ENCODE data around the gene TREML4.

The TREML4 gene

DNA sequence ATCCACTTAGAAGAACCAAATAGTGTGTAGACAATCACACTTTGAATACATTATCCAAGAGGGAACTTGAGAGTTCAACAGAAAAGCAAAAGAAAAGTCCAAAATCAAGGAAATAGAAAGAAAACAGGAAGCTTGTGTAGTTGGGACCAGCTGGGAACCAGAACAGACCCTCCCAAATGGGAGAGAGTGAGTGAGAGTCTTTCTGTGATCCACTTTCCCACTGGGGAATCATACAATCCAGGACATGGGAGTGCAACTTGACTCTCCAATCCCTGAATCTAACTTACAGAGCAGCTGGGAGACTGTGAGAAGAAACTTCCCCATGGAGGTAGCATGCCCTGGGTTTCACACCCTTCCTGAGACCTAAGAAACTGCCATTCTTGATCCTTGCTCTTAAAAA, 27.0 kb downstream of the TREML4 start:
- peaks cover 24% of the 10 kb centered on the region for H3K4me1 ChIP-seq (ENCODE audit: control insufficient read depth, insufficient read depth, low read length)
- H3K27ac ChIP-seq (ENCODE audit: extremely low read depth, low read depth, low read length): no peak overlapping the region; the same call in 1 of the 2 replicates
- TF ChIP-seq, protein P1, sequence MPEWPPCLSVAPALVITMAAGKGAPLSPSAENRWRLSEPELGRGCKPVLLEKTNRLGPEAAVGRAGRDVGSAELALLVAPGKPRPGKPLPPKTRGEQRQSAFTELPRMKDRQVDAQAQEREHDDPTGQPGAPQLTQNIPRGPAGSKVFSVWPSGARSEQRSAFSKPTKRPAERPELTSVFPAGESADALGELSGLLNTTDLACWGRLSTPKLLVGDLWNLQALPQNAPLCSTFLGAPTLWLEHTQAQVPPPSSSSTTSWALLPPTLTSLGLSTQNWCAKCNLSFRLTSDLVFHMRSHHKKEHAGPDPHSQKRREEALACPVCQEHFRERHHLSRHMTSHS (tag by site-specific recombination; IDR thresholded peaks at IDR 0.05): no peak
- no peak for TF ChIP-seq ZNF792 (tag by site-specific recombination; IDR thresholded peaks at IDR 0.05)
- TF ChIP-seq, protein P2, sequence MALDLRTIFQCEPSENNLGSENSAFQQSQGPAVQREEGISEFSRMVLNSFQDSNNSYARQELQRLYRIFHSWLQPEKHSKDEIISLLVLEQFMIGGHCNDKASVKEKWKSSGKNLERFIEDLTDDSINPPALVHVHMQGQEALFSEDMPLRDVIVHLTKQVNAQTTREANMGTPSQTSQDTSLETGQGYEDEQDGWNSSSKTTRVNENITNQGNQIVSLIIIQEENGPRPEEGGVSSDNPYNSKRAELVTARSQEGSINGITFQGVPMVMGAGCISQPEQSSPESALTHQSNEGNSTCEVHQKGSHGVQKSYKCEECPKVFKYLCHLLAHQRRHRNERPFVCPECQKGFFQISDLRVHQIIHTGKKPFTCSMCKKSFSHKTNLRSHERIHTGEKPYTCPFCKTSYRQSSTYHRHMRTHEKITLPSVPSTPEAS (tag by site-specific recombination; IDR thresholded peaks at IDR 0.05): no peak
- no peak for TF ChIP-seq ZNF10 (tag by site-specific recombination; IDR thresholded peaks at IDR 0.05)
- TF ChIP-seq ZNF510 (tag by site-specific recombination; IDR thresholded peaks at IDR 0.05; ENCODE audit: insufficient replicate concordance): no peak
- TF ChIP-seq PRDM1 (tag by site-specific recombination; IDR thresholded peaks at IDR 0.05): peak; percentile 52; the same call in 1 of the 2 replicates
- TF ChIP-seq, protein P3, sequence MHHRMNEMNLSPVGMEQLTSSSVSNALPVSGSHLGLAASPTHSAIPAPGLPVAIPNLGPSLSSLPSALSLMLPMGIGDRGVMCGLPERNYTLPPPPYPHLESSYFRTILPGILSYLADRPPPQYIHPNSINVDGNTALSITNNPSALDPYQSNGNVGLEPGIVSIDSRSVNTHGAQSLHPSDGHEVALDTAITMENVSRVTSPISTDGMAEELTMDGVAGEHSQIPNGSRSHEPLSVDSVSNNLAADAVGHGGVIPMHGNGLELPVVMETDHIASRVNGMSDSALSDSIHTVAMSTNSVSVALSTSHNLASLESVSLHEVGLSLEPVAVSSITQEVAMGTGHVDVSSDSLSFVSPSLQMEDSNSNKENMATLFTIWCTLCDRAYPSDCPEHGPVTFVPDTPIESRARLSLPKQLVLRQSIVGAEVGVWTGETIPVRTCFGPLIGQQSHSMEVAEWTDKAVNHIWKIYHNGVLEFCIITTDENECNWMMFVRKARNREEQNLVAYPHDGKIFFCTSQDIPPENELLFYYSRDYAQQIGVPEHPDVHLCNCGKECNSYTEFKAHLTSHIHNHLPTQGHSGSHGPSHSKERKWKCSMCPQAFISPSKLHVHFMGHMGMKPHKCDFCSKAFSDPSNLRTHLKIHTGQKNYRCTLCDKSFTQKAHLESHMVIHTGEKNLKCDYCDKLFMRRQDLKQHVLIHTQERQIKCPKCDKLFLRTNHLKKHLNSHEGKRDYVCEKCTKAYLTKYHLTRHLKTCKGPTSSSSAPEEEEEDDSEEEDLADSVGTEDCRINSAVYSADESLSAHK (tag by site-specific recombination; IDR thresholded peaks at IDR 0.05): 0 out of 2 replicates have a peak, but pooled peaks have one; percentile 37
- H3K36me3 ChIP-seq (ENCODE audit: control insufficient read depth in 2 of 2, insufficient read depth in 1 of 2, low read length in 2 of 2): no peaks in the 10 kb centered on the region
- CTCF ChIA-PET: interaction anchor here (0.6 to 1.4 kb wide), 4 partner anchors 11 to 64 kb away, joined by 3 to 5 read pairs (median 4); no protein-coding TSS in a partner anchor
- POLR2A ChIA-PET: no interaction called here
- H3K4me3 ChIP-seq (ENCODE audit: low read depth, low read length): no peak overlapping the region
- no peaks in the 10 kb centered on the region; the same call in 1 of the 2 replicates for H3K9me3 ChIP-seq (ENCODE audit: control insufficient read depth, insufficient read depth, low read depth, low read length)

DNA sequence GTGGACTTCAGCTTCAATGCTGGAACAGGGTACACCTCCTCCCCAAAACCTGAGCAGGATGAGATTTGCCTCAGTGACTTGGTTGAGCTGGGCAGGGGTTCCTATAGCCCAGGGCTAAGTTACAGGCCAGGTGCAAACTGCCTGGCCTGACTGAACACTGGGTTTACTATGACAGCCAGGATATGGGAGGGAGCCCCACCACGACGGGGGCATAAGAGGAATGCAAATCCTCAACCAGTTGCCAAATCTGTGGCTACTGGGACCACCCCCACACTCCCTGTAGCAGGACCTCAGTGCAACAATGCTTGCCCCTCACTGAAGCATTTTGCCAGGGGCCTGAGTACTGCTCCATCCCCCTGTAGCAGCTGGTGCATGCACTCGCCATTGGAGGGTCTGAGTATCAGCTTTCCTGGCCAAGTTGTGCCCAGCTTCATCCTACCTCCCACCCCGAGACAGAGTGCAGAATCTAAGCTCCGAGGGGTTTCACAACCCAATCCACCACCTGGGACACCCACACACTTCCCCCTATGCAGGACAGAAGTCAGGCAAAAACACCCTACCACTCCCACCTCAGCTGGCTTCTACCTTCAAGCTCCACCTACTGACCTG, 27.6 kb downstream of the TREML4 start:
- POLR2A ChIA-PET: no interaction called here
- no peaks in the 10 kb centered on the region for H3K36me3 ChIP-seq (ENCODE audit: control insufficient read depth in 2 of 2, insufficient read depth in 1 of 2, low read length in 2 of 2)
- H3K9me3 ChIP-seq (ENCODE audit: control insufficient read depth, insufficient read depth, low read depth, low read length): no peaks in the 10 kb centered on the region; the same call in 1 of the 2 replicates
- CTCF ChIA-PET: interaction anchor here (0.6 to 1.4 kb wide), 4 partner anchors 27 to 76 kb away, joined by 3 to 5 read pairs (median 4); no protein-coding TSS in a partner anchor
- TF ChIP-seq ZFHX2 (tag by site-specific recombination; conservative IDR thresholded peaks at IDR 0.05) (peak; percentile 41), HOXA7 (CRISPR knock-in tag; IDR thresholded peaks at IDR 0.05; ENCODE audit: borderline replicate concordance) (no peak)
- peak overlapping the region; percentile 80; the same call in 1 of the 2 replicates for H3K27ac ChIP-seq (ENCODE audit: extremely low read depth, low read depth, low read length)
- no peak overlapping the region for H3K4me3 ChIP-seq (ENCODE audit: low read depth, low read length)
- peaks cover 24% of the 10 kb centered on the region for H3K4me1 ChIP-seq (ENCODE audit: control insufficient read depth, insufficient read depth, low read length)

DNA sequence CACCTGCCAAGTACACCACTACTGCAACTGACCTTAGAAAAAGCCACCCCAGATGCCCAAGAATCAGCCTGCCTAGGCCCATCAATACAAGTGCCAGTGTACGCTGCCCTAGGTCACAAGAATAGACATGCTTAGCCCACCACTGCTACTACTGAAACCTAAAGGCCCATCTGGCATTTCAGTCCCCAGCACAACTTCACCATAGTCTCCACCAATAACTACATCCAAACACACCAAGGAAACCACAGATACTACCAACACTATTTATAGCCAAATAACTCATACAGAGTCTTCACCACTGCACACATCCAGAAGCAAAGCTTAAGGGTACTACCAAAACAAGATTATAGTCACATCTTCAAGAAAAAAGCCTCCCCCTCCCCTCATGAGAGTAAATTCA, 28.2 kb downstream of the TREML4 start:
- H3K9me3 ChIP-seq (ENCODE audit: control insufficient read depth, insufficient read depth, low read depth, low read length): no peaks in the 10 kb centered on the region; the same call in 1 of the 2 replicates
- CTCF ChIA-PET: interaction anchor here (0.7 to 1.4 kb wide), 2 partner anchors 63 to 77 kb away, joined by 3 to 5 read pairs; no protein-coding TSS in a partner anchor
- H3K4me3 ChIP-seq (ENCODE audit: low read depth, low read length): no peak overlapping the region
- H3K27ac ChIP-seq (ENCODE audit: extremely low read depth, low read depth, low read length): peak overlapping the region; percentile 80
- peaks cover 24% of the 10 kb centered on the region for H3K4me1 ChIP-seq (ENCODE audit: control insufficient read depth, insufficient read depth, low read length)
- TF ChIP-seq ZBTB20 (tag by site-specific recombination; IDR thresholded peaks at IDR 0.05) (peak; percentile 15; the same call in 1 of the 2 replicates), ZNF658 (tag by site-specific recombination; IDR thresholded peaks at IDR 0.05) (no peak), KLF7 (tag by site-specific recombination; IDR thresholded peaks at IDR 0.05; ENCODE audit: borderline replicate concordance) (no peak), ZNF473 (tag by site-specific recombination; IDR thresholded peaks at IDR 0.05) (no peak)
- TF ChIP-seq, protein P3 (tag by site-specific recombination; IDR thresholded peaks at IDR 0.05): no peak
- TF ChIP-seq, protein P4, sequence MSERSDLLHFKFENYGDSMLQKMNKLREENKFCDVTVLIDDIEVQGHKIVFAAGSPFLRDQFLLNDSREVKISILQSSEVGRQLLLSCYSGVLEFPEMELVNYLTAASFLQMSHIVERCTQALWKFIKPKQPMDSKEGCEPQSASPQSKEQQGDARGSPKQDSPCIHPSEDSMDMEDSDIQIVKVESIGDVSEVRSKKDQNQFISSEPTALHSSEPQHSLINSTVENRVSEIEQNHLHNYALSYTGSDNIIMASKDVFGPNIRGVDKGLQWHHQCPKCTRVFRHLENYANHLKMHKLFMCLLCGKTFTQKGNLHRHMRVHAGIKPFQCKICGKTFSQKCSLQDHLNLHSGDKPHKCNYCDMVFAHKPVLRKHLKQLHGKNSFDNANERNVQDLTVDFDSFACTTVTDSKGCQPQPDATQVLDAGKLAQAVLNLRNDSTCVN (tag by site-specific recombination; optimal IDR thresholded peaks at IDR 0.05): peak; percentile 8
- POLR2A ChIA-PET: no interaction called here
- no peaks in the 10 kb centered on the region for H3K36me3 ChIP-seq (ENCODE audit: control insufficient read depth in 2 of 2, insufficient read depth in 1 of 2, low read length in 2 of 2)
